ENCODE data around the gene PCDHA12. TPM values are rescaled to one million over a fixed set of nuclear protein-coding genes. Genes with fewer than 3 reads are reported as not detected.
A peak's percentile ranks its signal among the peaks of the same experiment; 100 is the strongest.
"Not testable (repeated sequence)": the region's sequence is repeated elsewhere in the genome, so short reads cannot be mapped to it uniquely, and the experiment has no call there.

PCDHA12 gene
- total RNA-seq, 4 donors from 2014 or later: 0.66 to 4.8 (median 2.5) TPM

GRCh38 chr5:140869555-140869886 is 5.6 kb upstream of the PCDHA12 start:
- 64% methylated on average over 5 of the region's 5 CpGs for WGBS
- no peaks in the 10 kb centered on the region for H3K36me3 ChIP-seq
- DNase-seq (ENCODE audit: extremely low spot score): no peak
- TF ChIP-seq EP300 (IDR thresholded peaks at IDR 0.05) (no peak), POLR2A (IDR thresholded peaks at IDR 0.05; ENCODE audit: low read depth) (no peak), POLR2AphosphoS5 (IDR thresholded peaks at IDR 0.05) (no peak)
- TF ChIP-seq, protein P1, sequence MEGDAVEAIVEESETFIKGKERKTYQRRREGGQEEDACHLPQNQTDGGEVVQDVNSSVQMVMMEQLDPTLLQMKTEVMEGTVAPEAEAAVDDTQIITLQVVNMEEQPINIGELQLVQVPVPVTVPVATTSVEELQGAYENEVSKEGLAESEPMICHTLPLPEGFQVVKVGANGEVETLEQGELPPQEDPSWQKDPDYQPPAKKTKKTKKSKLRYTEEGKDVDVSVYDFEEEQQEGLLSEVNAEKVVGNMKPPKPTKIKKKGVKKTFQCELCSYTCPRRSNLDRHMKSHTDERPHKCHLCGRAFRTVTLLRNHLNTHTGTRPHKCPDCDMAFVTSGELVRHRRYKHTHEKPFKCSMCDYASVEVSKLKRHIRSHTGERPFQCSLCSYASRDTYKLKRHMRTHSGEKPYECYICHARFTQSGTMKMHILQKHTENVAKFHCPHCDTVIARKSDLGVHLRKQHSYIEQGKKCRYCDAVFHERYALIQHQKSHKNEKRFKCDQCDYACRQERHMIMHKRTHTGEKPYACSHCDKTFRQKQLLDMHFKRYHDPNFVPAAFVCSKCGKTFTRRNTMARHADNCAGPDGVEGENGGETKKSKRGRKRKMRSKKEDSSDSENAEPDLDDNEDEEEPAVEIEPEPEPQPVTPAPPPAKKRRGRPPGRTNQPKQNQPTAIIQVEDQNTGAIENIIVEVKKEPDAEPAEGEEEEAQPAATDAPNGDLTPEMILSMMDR (IDR thresholded peaks at IDR 0.05): no peak
- peaks cover 0 to 52% (median 2%) of the 10 kb centered on the region in 4 donors for H3K27me3 ChIP-seq
- no peak overlapping the region for H3K27ac ChIP-seq (replicated peaks in 1 of 4)
- H3K4me1 ChIP-seq: no peaks in the 10 kb centered on the region
- H3K9me3 ChIP-seq: peaks cover 0 to 45% (median 17%) of the 10 kb centered on the region in 4 donors
- intact Hi-C loops (cut with DNase I): no loop called here
- peak overlapping the region in 3 of 4 donors; percentile 28 to 32 (median 32) for H3K4me3 ChIP-seq

- intact Hi-C loops (cut with DNase I): no loop called here
- WGBS: 44% methylated on average over 19 of the region's 114 CpGs
- H3K4me3 ChIP-seq: no peak overlapping the region
- no peak for TF ChIP-seq POLR2A (IDR thresholded peaks at IDR 0.05; ENCODE audit: low read depth)
- no peak for TF ChIP-seq POLR2AphosphoS5 (IDR thresholded peaks at IDR 0.05)
- no peak for TF ChIP-seq EP300 (IDR thresholded peaks at IDR 0.05)
- TF ChIP-seq, protein P1 (IDR thresholded peaks at IDR 0.05): no peak
- H3K36me3 ChIP-seq: no peaks in the 10 kb centered on the region
- DNase-seq (ENCODE audit: extremely low spot score): no peak
- H3K9me3 ChIP-seq: peaks cover 0 to 48% (median 17%) of the 10 kb centered on the region in 4 donors
- no peak overlapping the region for H3K27ac ChIP-seq (replicated peaks in 1 of 4)
- peaks cover 0 to 61% (median 4%) of the 10 kb centered on the region in 4 donors for H3K27me3 ChIP-seq
- no peaks in the 10 kb centered on the region for H3K4me1 ChIP-seq
Measured at GRCh38 chr5:140870221-140871201, 4.6 kb upstream of the PCDHA12 start.

DNA sequence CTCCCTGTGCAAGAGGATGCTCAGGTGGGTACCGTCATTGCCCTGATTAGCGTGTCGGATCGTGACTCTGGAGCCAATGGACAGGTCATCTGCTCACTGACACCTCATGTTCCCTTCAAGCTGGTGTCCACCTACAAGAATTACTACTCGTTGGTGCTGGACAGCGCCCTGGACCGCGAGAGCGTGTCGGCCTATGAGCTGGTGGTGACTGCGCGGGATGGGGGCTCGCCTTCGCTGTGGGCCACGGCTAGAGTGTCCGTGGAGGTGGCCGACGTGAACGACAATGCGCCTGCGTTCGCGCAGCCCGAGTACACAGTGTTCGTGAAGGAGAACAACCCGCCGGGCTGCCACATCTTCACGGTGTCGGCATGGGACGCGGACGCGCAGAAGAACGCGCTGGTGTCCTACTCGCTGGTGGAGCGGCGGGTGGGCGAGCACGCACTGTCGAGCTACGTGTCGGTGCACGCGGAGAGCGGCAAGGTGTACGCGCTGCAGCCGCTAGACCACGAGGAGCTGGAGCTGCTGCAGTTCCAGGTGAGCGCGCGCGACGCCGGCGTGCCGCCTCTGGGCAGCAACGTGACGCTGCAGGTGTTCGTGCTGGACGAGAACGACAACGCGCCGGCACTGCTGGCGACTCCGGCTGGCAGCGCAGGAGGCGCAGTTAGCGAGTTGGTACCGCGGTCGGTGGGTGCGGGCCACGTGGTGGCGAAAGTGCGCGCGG is 1.6 kb downstream of the PCDHA12 start:
- H3K27me3 ChIP-seq: peaks cover 0 to 66% (median 5%) of the 10 kb centered on the region in 4 donors
- intact Hi-C loops (cut with DNase I); DNase-seq (ENCODE audit: extremely low spot score); H3K27ac ChIP-seq (replicated peaks in 1 of 4); H3K4me1 ChIP-seq; H3K36me3 ChIP-seq; H3K4me3 ChIP-seq: not testable (repeated sequence)
- peaks cover 0 to 34% (median 14%) of the 10 kb centered on the region in 4 donors for H3K9me3 ChIP-seq
- WGBS: 48% methylated on average over 44 of the region's 80 CpGs

- intact Hi-C loops (cut with DNase I): no loop called here
- Histone ChIP-seq H3K4me3 (no peak overlapping the region), H3K27me3 (peaks cover 0 to 68% (median 5%) of the 10 kb centered on the region in 4 donors), H3K4me1 (no peaks in the 10 kb centered on the region), H3K9me3 (peaks cover 0 to 33% (median 14%) of the 10 kb centered on the region in 4 donors), H3K27ac (replicated peaks in 1 of 4) (no peak overlapping the region), H3K36me3 (no peaks in the 10 kb centered on the region)
- no CpG with 5 or more reads among the region's 37 CpGs for WGBS
- TF ChIP-seq POLR2AphosphoS5 (IDR thresholded peaks at IDR 0.05) (no peak), EP300 (IDR thresholded peaks at IDR 0.05) (no peak), POLR2A (IDR thresholded peaks at IDR 0.05; ENCODE audit: low read depth) (no peak)
- TF ChIP-seq, protein P1 (IDR thresholded peaks at IDR 0.05): no peak
- no peak for DNase-seq (ENCODE audit: extremely low spot score)
Measured at GRCh38 chr5:140877262-140877581, 2.1 kb downstream of the PCDHA12 start.
